CD4-positive, alpha-beta T cell treated with Interleukin-15 for 1 hour (primary cell): ENCODE results near the gene CASQ2.

ENCODE experiments used
- DNase-seq: peaks from one replicate; pipeline ENCODE4 v3.0.0-alpha.2; 2020

Gene CASQ2

DNA sequence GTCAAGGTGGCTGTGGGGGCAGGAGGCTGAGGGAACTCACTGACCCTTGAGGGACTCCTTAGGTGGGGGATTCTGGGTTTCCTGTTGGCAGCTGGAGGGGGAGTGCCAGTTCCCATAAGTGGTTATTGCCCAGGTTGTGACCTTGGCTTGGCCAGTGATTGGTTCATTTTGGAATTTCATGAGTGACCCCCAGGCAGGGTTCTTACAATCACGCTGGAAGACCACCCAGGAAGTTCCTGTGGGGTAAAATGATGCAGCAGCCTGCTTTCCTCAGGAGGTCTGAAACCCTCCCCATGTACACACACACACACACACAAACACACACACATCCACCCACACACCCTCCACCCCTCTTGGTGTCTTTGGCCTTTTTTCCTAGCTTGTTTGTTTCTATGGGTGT is 109.9 kb downstream of the CASQ2 start:
- DNase-seq, result no peak

DNA sequence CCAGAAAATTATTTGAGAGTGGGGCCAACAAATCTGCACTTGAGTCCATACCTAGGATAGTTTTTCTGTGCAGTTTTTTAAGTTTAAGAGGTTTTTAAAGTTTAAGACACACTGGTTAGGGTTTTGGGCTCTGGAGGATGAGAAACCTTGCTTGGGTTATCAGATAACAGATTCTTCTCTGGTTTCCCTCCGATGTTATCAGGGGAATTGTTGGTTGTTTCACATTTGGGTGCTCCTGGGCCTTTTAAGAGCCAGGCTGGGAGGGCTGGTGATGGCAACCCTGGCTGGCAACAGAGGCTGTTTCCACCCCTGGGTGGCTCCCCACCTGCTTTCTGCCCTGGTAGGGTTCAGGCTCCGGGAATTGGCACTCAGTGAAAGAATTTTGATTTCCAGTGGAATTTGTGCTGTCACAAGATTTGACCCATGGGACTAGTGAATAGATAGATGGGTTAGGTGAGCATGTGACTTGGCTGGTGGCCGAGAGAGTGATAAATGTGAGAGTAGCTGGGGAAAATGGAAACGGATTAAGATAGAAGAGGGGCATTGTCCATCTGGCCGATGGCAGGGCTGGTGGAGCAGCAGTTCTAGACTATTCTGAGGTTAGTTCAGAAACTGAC is 111.9 kb downstream of the CASQ2 start:
- no peak for DNase-seq

DNA sequence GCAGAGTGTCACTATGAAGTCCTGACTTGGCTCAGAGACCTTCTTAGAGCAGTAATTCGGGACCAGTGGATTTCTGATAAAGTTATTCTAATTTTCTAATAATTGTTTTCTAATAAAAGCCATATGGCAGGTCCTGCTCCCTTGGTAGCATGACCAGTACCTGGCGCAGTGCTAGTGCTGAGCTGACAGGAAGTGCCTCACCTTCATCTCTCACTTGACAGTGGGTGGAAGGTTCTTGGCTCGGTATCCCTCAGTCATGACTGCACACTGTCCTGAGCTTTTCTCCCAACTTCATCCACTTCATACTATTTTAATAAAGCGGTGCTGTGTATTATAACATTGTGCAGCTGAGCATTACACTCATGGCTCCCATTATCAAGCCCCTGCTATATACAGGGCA is 112.6 kb downstream of the CASQ2 start:
- no peak for DNase-seq

DNA sequence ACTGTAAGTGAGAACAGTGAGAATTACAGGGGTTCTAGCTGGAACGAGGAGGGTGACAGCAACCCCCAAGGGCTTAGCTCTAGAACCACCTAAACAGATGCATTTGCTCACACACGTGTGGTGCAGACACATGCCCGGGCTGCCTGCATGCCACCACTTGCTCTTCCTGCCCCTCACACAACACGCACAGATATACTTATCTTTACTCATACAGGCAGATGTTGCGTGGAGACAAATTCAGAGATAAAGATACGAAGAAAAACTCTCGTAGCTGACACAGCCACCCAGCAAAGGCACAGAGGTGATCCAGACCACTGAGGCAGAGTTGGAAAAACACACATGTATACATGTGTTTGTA is 113.2 kb downstream of the CASQ2 start:
- DNase-seq, result no peak

DNA sequence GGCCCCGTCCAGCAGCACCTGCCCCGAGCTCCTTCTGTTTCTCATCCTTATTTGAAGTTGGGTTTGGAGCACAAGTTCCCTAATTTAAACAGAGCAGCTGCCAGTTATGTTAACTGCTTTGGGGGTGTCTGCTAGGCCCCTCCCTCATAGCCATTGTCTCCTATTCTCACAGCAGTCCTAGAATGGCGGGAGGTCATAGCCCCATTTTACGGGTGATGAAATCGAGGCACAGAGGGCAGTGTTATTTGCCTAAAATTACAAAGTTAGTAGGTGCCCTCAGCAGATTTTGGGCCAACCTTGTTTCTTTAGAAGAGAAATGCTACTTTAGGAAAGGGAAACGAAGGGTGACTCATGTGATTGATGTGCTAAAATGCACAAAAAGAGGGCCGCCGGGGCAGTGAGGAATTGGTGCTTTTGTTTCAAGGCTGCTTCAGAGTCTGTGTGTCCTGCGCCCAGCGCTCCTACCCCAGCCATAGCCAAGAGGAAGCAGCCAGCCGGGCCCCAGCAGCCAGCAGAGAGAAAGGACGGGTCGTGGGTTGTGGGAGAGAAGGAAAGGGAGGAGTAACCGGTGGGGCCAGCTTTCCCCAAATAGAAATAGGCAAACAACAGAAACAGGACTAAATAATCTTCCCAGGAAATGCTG is 113.7 kb downstream of the CASQ2 start:
- no peak for DNase-seq

DNA sequence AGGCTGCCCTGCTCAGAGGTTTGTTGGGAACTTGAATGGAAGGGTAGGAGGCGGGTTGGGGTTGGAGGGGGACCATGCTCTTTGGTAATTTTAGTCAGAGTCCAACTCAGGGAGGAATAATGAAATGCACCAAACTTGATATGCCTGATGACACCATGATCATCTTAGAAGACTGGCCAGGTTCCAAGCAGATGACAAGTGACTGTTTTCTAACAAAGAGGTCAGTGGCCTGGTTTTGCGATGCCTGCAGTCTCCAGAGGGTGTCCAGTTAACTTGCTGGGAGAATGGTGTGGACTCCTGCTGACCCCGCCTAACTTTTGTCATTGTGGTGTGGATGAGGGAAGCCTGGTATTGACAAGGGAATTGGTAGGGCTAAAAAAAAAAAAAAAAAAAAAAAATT is 114.4 kb downstream of the CASQ2 start:
- DNase-seq, result no peak

DNA sequence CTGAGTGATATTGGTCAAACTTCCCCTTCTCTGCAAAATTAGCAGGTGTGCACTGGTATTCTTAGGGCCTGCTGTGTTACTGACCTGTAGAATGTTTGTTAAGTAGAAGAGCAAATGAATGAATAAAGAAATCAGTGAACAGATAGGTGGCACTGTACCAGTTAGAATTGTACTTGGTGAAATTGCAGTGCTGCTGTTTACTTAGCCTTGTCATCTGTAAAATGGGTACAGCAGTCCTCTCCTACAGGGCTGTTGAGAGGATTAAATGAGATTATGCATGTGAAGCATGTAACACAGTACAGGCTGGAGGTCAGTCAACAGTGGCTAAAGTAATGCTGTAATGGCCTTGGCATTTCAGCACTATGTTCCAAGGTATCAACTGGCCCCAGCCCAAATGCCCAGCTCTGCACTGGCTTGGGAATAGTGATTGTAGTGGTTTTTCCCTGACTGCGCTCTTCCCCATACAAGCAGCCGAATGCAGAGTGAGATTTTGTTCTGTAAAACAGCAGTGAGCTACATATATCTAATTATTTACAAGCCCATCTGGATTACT is 116.2 kb downstream of the CASQ2 start:
- no peak for DNase-seq

DNA sequence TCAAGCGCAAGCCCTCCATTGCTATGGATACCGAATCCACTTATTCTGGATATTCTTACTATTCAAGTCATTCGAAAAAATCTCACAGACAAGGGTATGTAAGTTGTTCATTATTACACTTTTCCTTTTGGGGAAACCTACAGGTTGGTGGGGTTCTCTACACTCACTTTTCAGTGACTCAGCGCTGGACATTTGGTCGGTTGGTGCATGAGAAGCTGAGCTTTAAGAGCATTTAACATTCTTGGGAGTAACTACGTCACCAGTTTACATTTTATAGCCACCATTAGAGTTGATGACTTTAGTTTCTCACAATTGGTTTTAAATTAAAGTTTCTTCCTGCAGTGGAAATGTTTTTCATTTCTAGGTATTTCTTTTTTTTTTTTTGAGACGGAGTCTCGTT is 117.1 kb downstream of the CASQ2 start:
- no peak for DNase-seq

DNA sequence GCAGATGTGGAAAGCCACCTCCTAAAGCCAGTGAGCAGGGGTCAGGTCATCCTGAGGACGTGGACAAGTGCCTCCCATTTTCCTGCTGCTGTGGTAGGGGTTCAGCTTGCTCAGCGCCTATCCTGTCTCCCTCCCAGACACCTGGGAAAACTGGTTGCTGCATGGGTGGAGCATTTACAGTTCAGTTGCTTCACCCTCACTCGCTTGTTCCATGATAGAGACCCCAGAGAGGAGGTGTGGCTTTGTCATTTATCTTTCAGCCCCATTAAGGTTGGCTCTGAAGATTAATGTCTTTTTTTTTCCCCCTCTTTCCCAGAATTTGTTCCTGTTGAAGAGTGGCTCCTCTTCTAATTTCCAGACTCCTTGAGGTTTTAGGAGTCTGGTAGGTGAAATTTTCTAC is 117.6 kb downstream of the CASQ2 start:
- no peak for DNase-seq
